Prostate gland (tissue), 2 donors: Measurements from ENCODE around the gene KIAA1143.

Source experiments
- POLR2AphosphoS5 ChIP-seq: sonication (generic); formaldehyde crosslinking; IDR thresholded peaks from one replicate; pipeline ENCODE4 v1.6.1; 2017; ENCODE audit warnings: antibody characterized with exemption
- TF ChIP-seq, protein P1 (sequence below), 4 experiments: fragments of 200-600 bp in 2 of 4; fragments of 450-650 bp in 2 of 4; sonication (generic) in 2 of 4; IDR thresholded peaks; 1 replicate in 3 of 4; 2 replicates in 1 of 4; pipeline ENCODE4 v1.5.1; 2016 to 2019; ENCODE audit warnings: antibody characterized with exemption in 4 of 4, mild to moderate bottlenecking in 2 of 4, moderate library complexity in 2 of 4

DNA sequence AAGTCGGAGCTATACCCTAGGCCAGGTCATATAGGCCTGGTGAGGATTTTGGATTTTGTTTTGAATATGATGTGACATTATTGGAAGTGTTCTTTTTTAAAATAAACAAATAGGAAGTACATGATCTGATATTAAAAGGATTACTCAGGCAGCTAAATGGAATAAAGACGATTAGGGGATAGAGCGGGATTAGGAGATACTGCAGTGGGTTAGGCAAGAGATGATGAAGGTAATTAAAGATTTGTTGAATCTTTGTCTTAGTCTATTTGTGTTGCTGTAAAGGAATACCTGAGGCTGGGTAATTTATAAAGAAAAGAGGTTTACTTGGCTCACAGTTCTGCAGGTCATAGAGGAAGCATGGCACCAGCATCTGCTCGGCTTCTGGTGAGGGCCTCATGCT is 21.5 kb upstream of the KIAA1143 start:
- TF ChIP-seq, protein P1, sequence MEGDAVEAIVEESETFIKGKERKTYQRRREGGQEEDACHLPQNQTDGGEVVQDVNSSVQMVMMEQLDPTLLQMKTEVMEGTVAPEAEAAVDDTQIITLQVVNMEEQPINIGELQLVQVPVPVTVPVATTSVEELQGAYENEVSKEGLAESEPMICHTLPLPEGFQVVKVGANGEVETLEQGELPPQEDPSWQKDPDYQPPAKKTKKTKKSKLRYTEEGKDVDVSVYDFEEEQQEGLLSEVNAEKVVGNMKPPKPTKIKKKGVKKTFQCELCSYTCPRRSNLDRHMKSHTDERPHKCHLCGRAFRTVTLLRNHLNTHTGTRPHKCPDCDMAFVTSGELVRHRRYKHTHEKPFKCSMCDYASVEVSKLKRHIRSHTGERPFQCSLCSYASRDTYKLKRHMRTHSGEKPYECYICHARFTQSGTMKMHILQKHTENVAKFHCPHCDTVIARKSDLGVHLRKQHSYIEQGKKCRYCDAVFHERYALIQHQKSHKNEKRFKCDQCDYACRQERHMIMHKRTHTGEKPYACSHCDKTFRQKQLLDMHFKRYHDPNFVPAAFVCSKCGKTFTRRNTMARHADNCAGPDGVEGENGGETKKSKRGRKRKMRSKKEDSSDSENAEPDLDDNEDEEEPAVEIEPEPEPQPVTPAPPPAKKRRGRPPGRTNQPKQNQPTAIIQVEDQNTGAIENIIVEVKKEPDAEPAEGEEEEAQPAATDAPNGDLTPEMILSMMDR (IDR thresholded peaks at IDR 0.05) = no peak
- no peak for TF ChIP-seq POLR2AphosphoS5
